T-cell (primary cell): ENCODE measurements around the gene PRKN. TPM values are rescaled to one million over a fixed set of nuclear protein-coding genes. Genes with fewer than 3 reads are reported as not detected.

Experiments used
- ATAC-seq, 4 experiments: fragments of 200-7000 bp in 3 of 4; fragments of 150-1000 bp in 1 of 4; cut with Tn5 transposase; replicated peaks in 1 of 4; 1 replicate in 3 of 4; 2 replicates in 1 of 4; pipeline ENCODE4 v1.10.0; 2021; ENCODE audit warnings: moderate library complexity in 3 of 4, mild to moderate bottlenecking in 2 of 4, moderate number of reproducible peaks in 1 of 4
- CTCF ChIA-PET, 2 donors: fragments of 300-600 bp; sonication (Branson Sonifier 250); formaldehyde crosslinking; loops; one replicate each; lab custom pipeline; 2022; ENCODE audit warnings: antibody characterized with exemption in 2 of 2; lab: Charles Lee
- POLR2A ChIA-PET, 2 donors: fragments of 300-600 bp; sonication (Branson Sonifier 250); formaldehyde crosslinking; loops; one replicate each; lab custom pipeline; 2022; ENCODE audit warnings: antibody characterized with exemption in 2 of 2; lab: Charles Lee
- DNase-seq, 35 experiments: peaks; one replicate each; pipeline versions ENCODE4 v3.0.0 to v3.0.0-alpha.2; 2013 to 2023
- H3K27ac ChIP-seq: one replicate; pipeline ENCODE4 v1.5.1; 2013; ENCODE audit warnings: low read length
- H3K27me3 ChIP-seq, 2 experiments: replicated peaks in 1 of 2; 1 replicate in 1 of 2; 2 replicates in 1 of 2; pipeline versions ENCODE4 v1.6.1 to v1.7.0; 2013; ENCODE audit warnings: low read length in 1 of 2, mixed read lengths in 1 of 2; ENCODE audit not compliant: control insufficient read depth in 2 of 2, insufficient read depth in 2 of 2; ENCODE audit errors: extremely low read depth in 1 of 2
- H3K36me3 ChIP-seq, 2 donors: 1 replicate in 1 of 2; 2 replicates in 1 of 2; pipeline versions ENCODE4 v1.6.1 to v1.7.0; 2013; ENCODE audit warnings: low read length in 1 of 2; ENCODE audit not compliant: control insufficient read depth in 2 of 2, insufficient read depth in 1 of 2; ENCODE audit errors: extremely low read depth in 1 of 2
- H3K4me1 ChIP-seq, 2 experiments: 1 replicate in 1 of 2; 2 replicates in 1 of 2; pipeline versions ENCODE4 v1.6.1 to v1.7.0; 2013; ENCODE audit warnings: low read length in 2 of 2, mixed read lengths in 1 of 2; ENCODE audit not compliant: insufficient read depth in 2 of 2, control insufficient read depth in 1 of 2; ENCODE audit errors: extremely low read depth in 1 of 2
- H3K4me3 ChIP-seq, 2 donors: 1 replicate in 1 of 2; 2 replicates in 1 of 2; pipeline versions ENCODE4 v1.5.1 to v1.7.0; 2013; ENCODE audit warnings: mild to moderate bottlenecking in 2 of 2, low read length in 1 of 2, moderate library complexity in 1 of 2; ENCODE audit not compliant: control insufficient read depth in 1 of 2; ENCODE audit errors: extremely low read depth in 1 of 2
- H3K9me3 ChIP-seq: 2 replicates; pipeline ENCODE4 v1.7.0; 2013
- H3K27ac Mint-ChIP-seq, 2 donors: one replicate each; pipeline ENCODE4 v1.8.0; 2020 to 2021; ENCODE audit warnings: mild to moderate bottlenecking in 2 of 2, mixed read lengths in 2 of 2
- H3K27me3 Mint-ChIP-seq, 2 donors: one replicate each; pipeline ENCODE4 v1.8.0; 2021 to 2022; ENCODE audit warnings: mixed read lengths in 2 of 2
- H3K36me3 Mint-ChIP-seq: one replicate; pipeline ENCODE4 v1.8.0; 2021; ENCODE audit warnings: mixed read lengths
- H3K4me1 Mint-ChIP-seq, 3 donors: one replicate each; pipeline ENCODE4 v1.8.0; 2020 to 2022; ENCODE audit warnings: mixed read lengths in 3 of 3, mild to moderate bottlenecking in 1 of 3
- H3K4me3 Mint-ChIP-seq, 3 donors: one replicate each; pipeline ENCODE4 v1.8.0; 2020 to 2022; ENCODE audit warnings: mild to moderate bottlenecking in 3 of 3, mixed read lengths in 3 of 3, moderate library complexity in 3 of 3
- H3K9me3 Mint-ChIP-seq, 3 donors: one replicate each; pipeline ENCODE4 v1.8.0; 2020 to 2022; ENCODE audit warnings: mixed read lengths in 3 of 3
- WGBS: methylation state at CpG from one replicate; pipeline ENCODE4 v1.1.5; 2013; ENCODE audit warnings: missing lambda C conversion rate; ENCODE audit not compliant: insufficient coverage; 5-methylcytosine and 5-hydroxymethylcytosine counted together
- total RNA-seq, 35 experiments: library from RNA in 6 of 35; stranded (reverse) in 6 of 35; fragments of 120-200 nt in 1 of 35; gene quantifications; one replicate each; pipeline versions ENCODE4 v1.2.1 to v1.2.4 and lab custom pipeline; 2013 to 2026

Gene PRKN
- total RNA-seq, 5 donors from 2014 or later (not counting 1 experiment from before 2014, with no cell fraction given): 3.4 to 7.7 (median 6.1) TPM

DNA sequence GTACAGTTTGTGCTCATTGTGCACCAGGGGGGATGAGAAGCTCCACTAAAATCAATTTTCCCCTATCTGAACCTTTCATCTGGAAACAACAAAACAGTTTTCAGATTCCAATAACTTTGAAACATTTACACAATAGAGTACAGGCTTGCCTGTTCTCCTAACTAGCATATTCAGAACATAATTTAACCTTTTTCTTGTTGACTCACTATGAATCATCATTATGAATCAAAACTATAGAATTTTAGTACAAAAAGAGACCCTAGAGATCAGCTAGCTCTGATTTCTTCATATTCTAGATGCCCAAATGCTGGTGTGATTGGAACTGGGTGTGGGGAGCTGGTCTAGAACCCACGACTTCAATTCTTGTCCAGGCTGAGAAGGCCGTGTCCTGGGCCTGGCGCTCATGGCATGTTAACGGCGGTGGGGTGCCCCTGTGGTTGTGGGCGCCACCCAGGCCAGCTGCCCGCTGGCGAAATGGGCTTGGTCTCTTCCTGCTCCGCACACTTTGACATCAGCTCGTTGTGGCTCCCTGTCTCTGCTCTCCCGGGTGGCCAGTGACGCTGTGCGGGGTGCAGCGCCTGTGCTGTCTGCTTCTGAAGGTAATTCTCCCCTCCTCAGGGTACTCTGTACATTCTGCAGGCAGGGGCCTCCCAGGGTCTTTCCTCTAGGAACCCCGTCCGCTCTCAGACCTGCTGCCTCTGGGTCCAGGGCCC is 1423.8 kb downstream of the PRKN start:
- H3K4me1 ChIP-seq: no peaks in the 10 kb centered on the region
- CTCF ChIA-PET: no interaction called here
- H3K36me3 Mint-ChIP-seq: no peaks in the 10 kb centered on the region
- H3K27ac ChIP-seq: no peak overlapping the region
- WGBS: 88% methylated on average over 16 of the region's 16 CpGs
- H3K27ac Mint-ChIP-seq: no peak overlapping the region
- no peaks in the 10 kb centered on the region for H3K36me3 ChIP-seq
- H3K27me3 Mint-ChIP-seq: peaks cover 0 to 8% of the 10 kb centered on the region in 2 donors
- no peaks in the 10 kb centered on the region for H3K9me3 Mint-ChIP-seq
- POLR2A ChIA-PET: no interaction called here
- H3K27me3 ChIP-seq: peaks cover 0 to 7% of the 10 kb centered on the region in 2 experiments
- no peak overlapping the region for H3K4me3 ChIP-seq
- no peak for DNase-seq
- ATAC-seq: no peak
- H3K4me1 Mint-ChIP-seq: no peaks in the 10 kb centered on the region
- H3K4me3 Mint-ChIP-seq: no peak overlapping the region
- H3K9me3 ChIP-seq: no peaks in the 10 kb centered on the region

DNA sequence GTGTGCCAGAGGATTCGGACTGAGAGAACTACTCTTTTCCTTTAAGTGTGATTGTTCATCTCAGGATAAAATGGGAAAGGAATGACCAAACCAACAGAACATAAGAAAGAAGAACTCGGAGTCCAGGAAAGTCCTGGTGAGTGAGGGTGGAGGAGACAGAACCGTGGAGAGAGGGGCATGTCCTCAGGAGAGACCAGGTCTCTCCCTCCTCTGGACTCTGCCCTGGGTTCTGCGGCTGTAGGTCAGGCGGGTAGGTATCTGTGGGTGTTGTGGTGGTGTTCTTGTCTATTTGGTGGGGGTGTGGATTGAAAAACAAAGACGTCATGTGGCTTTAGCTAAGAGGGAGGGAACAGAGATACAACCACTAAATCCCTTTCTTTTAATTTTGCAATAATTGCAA is 1424.6 kb downstream of the PRKN start:
- Mint-ChIP-seq H3K4me1 (no peaks in the 10 kb centered on the region), H3K9me3 (no peaks in the 10 kb centered on the region), H3K27ac (no peak overlapping the region), H3K4me3 (no peak overlapping the region), H3K36me3 (no peaks in the 10 kb centered on the region), H3K27me3 (peaks cover 0 to 8% of the 10 kb centered on the region in 2 donors)
- ChIA-PET CTCF (no interaction called here), POLR2A (no interaction called here)
- Histone ChIP-seq H3K27ac (no peak overlapping the region), H3K9me3 (no peaks in the 10 kb centered on the region), H3K4me3 (no peak overlapping the region), H3K36me3 (no peaks in the 10 kb centered on the region), H3K27me3 (peaks cover 0 to 5% of the 10 kb centered on the region in 2 experiments), H3K4me1 (no peaks in the 10 kb centered on the region)
- ATAC-seq (no peak), DNase-seq (no peak)
- WGBS: 80% methylated on average over 1 of the region's 6 CpGs

DNA sequence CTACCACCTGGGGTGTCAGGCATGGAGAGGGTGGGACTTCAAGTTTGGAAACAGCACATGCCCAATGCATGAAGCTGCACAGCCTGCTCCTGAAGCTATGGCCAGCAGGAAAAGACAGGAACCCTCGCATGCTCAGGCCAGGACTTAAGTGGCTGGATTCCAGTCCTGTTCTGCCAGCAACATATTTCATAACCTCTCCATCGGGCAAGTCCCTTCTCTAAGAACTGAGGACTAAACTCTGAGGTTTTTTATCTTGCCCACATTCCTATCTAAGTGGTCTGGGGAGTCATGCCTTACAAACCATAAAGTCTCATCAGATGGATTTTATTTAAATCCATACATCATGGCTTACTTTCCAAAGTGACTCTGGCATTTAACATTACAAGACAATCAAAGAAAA is 1426.2 kb downstream of the PRKN start:
- ATAC-seq (no peak), DNase-seq (no peak)
- WGBS: 83% methylated on average over 1 of the region's 2 CpGs
- Histone ChIP-seq H3K27me3 (peaks cover 0 to 5% of the 10 kb centered on the region in 2 experiments), H3K36me3 (no peaks in the 10 kb centered on the region), H3K4me1 (no peaks in the 10 kb centered on the region), H3K9me3 (no peaks in the 10 kb centered on the region), H3K4me3 (no peak overlapping the region), H3K27ac (no peak overlapping the region)
- H3K9me3 Mint-ChIP-seq: no peaks in the 10 kb centered on the region
- H3K36me3 Mint-ChIP-seq: no peaks in the 10 kb centered on the region
- H3K4me1 Mint-ChIP-seq: no peaks in the 10 kb centered on the region
- H3K27ac Mint-ChIP-seq: no peak overlapping the region
- ChIA-PET CTCF (interaction anchor here in 1 of 2 donors (0.6 kb wide), 1 partner anchor 63 kb away, joined by 17 read pairs; no protein-coding TSS in a partner anchor), POLR2A (no interaction called here)
- peaks cover 0 to 8% of the 10 kb centered on the region in 2 donors for H3K27me3 Mint-ChIP-seq
- no peak overlapping the region for H3K4me3 Mint-ChIP-seq

DNA sequence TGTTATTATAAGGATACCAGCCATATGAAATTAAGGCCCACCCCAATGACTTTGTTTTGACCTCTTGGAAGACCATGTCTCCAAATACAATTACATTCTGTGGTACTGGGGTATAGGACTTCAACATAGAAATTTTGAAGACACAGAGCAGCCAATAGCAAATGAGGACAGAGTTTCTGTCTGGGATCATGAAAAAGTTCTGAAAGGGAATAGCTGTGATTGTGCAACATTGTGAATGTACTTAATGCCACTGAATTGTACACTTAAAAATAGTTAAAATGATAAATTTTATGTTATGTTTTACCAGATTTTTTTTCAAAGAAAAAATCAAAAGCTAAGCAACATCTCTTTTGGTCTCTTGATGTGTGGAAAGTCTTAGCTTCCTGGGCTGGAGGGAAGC is 1426.7 kb downstream of the PRKN start:
- H3K27me3 Mint-ChIP-seq: peaks cover 0 to 8% of the 10 kb centered on the region in 2 donors
- no peaks in the 10 kb centered on the region for H3K36me3 ChIP-seq
- no peaks in the 10 kb centered on the region for H3K9me3 Mint-ChIP-seq
- H3K4me1 Mint-ChIP-seq: no peaks in the 10 kb centered on the region
- H3K9me3 ChIP-seq: no peaks in the 10 kb centered on the region
- no peak for ATAC-seq
- H3K4me3 ChIP-seq: no peak overlapping the region
- no peaks in the 10 kb centered on the region for H3K4me1 ChIP-seq
- H3K27me3 ChIP-seq: peaks cover 0 to 5% of the 10 kb centered on the region in 2 experiments
- ChIA-PET CTCF (interaction anchor here in 1 of 2 donors (0.6 kb wide), 1 partner anchor 64 kb away, joined by 17 read pairs; no protein-coding TSS in a partner anchor), POLR2A (no interaction called here)
- H3K4me3 Mint-ChIP-seq: no peak overlapping the region
- no peak for DNase-seq
- no peak overlapping the region for H3K27ac ChIP-seq
- H3K36me3 Mint-ChIP-seq: no peaks in the 10 kb centered on the region
- H3K27ac Mint-ChIP-seq: no peak overlapping the region

- WGBS: 100% methylated on average over 2 of the region's 4 CpGs
- Histone ChIP-seq H3K27me3 (peaks cover 0 to 3% of the 10 kb centered on the region in 2 experiments), H3K4me1 (no peaks in the 10 kb centered on the region), H3K27ac (no peak overlapping the region), H3K4me3 (no peak overlapping the region), H3K9me3 (no peaks in the 10 kb centered on the region), H3K36me3 (no peaks in the 10 kb centered on the region)
- Mint-ChIP-seq H3K27me3 (peaks cover 0 to 8% of the 10 kb centered on the region in 2 donors), H3K4me1 (no peaks in the 10 kb centered on the region), H3K36me3 (no peaks in the 10 kb centered on the region), H3K9me3 (no peaks in the 10 kb centered on the region), H3K27ac (no peak overlapping the region), H3K4me3 (no peak overlapping the region)
- DNase-seq: no peak
- ChIA-PET POLR2A (interaction anchor here in 1 of 2 donors (0.6 kb wide), 3 partner anchors 26 to 64 kb away, joined by 4 read pairs; partner anchors contain the start of gene AGPAT4), CTCF (interaction anchor here in 1 of 2 donors (0.7 kb wide), 1 partner anchor 71 kb away, joined by 3 read pairs; no protein-coding TSS in a partner anchor)
- ATAC-seq: no peak
Measured at GRCh38 chr6:161299726-161300125, 1427.8 kb downstream of the PRKN start.
